HEK293T (cell line): ENCODE results near the gene NPRL2.
A peak's percentile ranks its signal among the peaks of the same experiment; 100 is the strongest.

Experiments used
- CTCF ChIA-PET: fragments of 350-600 bp; formaldehyde crosslinking; extraction: SDS; loops from one replicate; lab custom pipeline; 2021; ENCODE audit warnings: antibody characterized with exemption, inconsistent platforms; lab: Yijun Ruan, JAX
- POLR2A ChIA-PET: fragments of 350-600 bp; formaldehyde crosslinking; extraction: SDS; loops from one replicate; lab custom pipeline; 2020; ENCODE audit warnings: antibody characterized with exemption, inconsistent platforms; lab: Yijun Ruan, JAX
- DNase-seq: peaks from one replicate; pipeline ENCODE4 v3.0.0; 2012; ENCODE audit warnings: mixed read lengths; ENCODE audit errors: extremely low spot score
- ARNT ChIP-seq: fragments of 450-650 bp; IDR thresholded peaks from 2 replicates; pipeline ENCODE4 v1.6.1; 2017; ENCODE audit warnings: mild to moderate bottlenecking
- BHLHE40 ChIP-seq: fragments of 450-650 bp; IDR thresholded peaks from 2 replicates; pipeline ENCODE4 v1.6.1; 2016; ENCODE audit warnings: mild to moderate bottlenecking, moderate library complexity, borderline replicate concordance
- CTBP1 ChIP-seq: fragments of 450-650 bp; IDR thresholded peaks from 2 replicates; pipeline ENCODE4 v1.6.1; 2016; ENCODE audit warnings: borderline replicate concordance
- ELF4 ChIP-seq: fragments of 450-650 bp; IDR thresholded peaks from 2 replicates; pipeline ENCODE4 v1.6.1; 2017; ENCODE audit warnings: antibody characterized with exemption
- FOXA1 ChIP-seq: fragments of 450-650 bp; IDR thresholded peaks from 2 replicates; pipeline ENCODE4 v1.6.1; 2016; ENCODE audit warnings: mild to moderate bottlenecking
- FOXK2 ChIP-seq: fragments of 450-650 bp; IDR thresholded peaks from 2 replicates; pipeline ENCODE4 v1.6.1; 2016; ENCODE audit warnings: mild to moderate bottlenecking
- FOXM1 ChIP-seq: fragments of 450-650 bp; IDR thresholded peaks from 2 replicates; pipeline ENCODE4 v1.6.1; 2017; ENCODE audit warnings: mild to moderate bottlenecking, borderline replicate concordance
- HDGF ChIP-seq: fragments of 450-650 bp; IDR thresholded peaks from 2 replicates; pipeline ENCODE4 v1.6.1; 2017; ENCODE audit warnings: antibody characterized with exemption, borderline replicate concordance
- L3MBTL2 ChIP-seq: fragments of 450-650 bp; conservative IDR thresholded peaks from 2 replicates; pipeline ENCODE4 v1.6.1; 2016; ENCODE audit warnings: mild to moderate bottlenecking
- LEF1 ChIP-seq: fragments of 450-650 bp; IDR thresholded peaks from 2 replicates; pipeline ENCODE4 v1.6.1; 2017; ENCODE audit warnings: mild to moderate bottlenecking, borderline replicate concordance
- NFRKB ChIP-seq: fragments of 450-650 bp; IDR thresholded peaks from 2 replicates; pipeline ENCODE4 v1.6.1; 2016; ENCODE audit warnings: mild to moderate bottlenecking, moderate library complexity
- PKNOX1 ChIP-seq: fragments of 450-650 bp; IDR thresholded peaks from 2 replicates; pipeline ENCODE4 v1.6.1; 2016
- SP1 ChIP-seq: fragments of 450-650 bp; IDR thresholded peaks from 2 replicates; pipeline ENCODE4 v1.6.1; 2017
- SUZ12 ChIP-seq: fragments of 450-650 bp; IDR thresholded peaks from 2 replicates; pipeline ENCODE4 v1.6.1; 2016; ENCODE audit warnings: mild to moderate bottlenecking
- TARDBP ChIP-seq: fragments of 450-650 bp; IDR thresholded peaks from 2 replicates; pipeline ENCODE4 v1.6.1; 2016
- ZNF384 ChIP-seq: fragments of 450-650 bp; IDR thresholded peaks from 2 replicates; pipeline ENCODE4 v1.6.1; 2016

NPRL2 gene

DNA sequence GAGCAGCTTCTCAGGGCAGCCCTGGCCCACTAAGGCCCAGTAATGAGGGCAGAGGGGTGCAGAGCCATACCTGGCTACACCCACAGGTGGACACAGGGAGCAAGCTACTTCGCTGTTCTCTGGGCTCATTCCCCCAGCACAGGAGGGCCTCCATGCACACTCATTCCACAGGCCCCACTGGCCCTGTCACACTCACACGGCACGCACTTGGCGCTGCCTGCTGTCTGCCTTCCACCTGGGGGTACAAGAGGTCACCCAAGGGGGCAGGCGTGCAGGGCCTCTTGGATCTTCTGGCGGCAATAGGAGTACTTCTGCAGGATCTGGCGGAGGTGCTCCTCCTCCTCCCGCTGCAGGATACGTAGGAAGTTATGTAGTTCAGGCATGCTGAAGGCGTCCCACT lies 20.2 kb downstream of the NPRL2 start:
- DNase-seq = no peak
- ChIA-PET POLR2A (no interaction called here), CTCF (no interaction called here)
- TF ChIP-seq BHLHE40 (no peak), CTBP1 (no peak), HDGF (no peak), TARDBP (no peak), ZNF384 (no peak), SUZ12 (no peak), FOXM1 (no peak), ARNT (no peak), FOXK2 (no peak), NFRKB (no peak)

GRCh38 chr3:50327943-50328691 lies 22.5 kb downstream of the NPRL2 start, which contains the start of gene TUSC2:
Gene TUSC2 (minus strand): TSS chr3:50328223. CDS start chr3:50328099, 124 bp downstream.
- peak; percentile 95 for DNase-seq
- POLR2A ChIA-PET = interaction anchor here (0.8 to 3.1 kb wide), 22 partner anchors 9 to 241 kb away, joined by 3 to 88 read pairs (median 4); partner anchors contain the start of genes CYB561D2, GNAI2, HEMK1 and HYAL3
- CTCF ChIA-PET = interaction anchor here (1.6 kb wide), 1 partner anchor 9 kb away, joined by 10 read pairs; no protein-coding TSS in a partner anchor
- TF ChIP-seq PKNOX1 (peak; percentile 76; the same call in 1 of the 2 replicates), HDGF (no peak), ELF4 (peak; percentile 64)

- DNase-seq = no peak
- TF ChIP-seq TARDBP (no peak), SP1 (no peak), L3MBTL2 (no peak), LEF1 (no peak), FOXK2 (no peak), PKNOX1 (no peak), NFRKB (no peak), CTBP1 (no peak), FOXA1 (no peak), ZNF384 (no peak), ARNT (no peak), BHLHE40 (no peak), SUZ12 (no peak), ELF4 (no peak), HDGF (no peak), FOXM1 (no peak)
- POLR2A ChIA-PET = interaction anchor here (0.9 to 3.1 kb wide), 16 partner anchors 9 to 133 kb away, joined by 3 to 88 read pairs (median 5); partner anchors contain the start of genes CYB561D2, GNAI2, HYAL3 and IFRD2
- CTCF ChIA-PET = no interaction called here
Measured at GRCh38 chr3:50327129-50327528, 23.4 kb downstream of the NPRL2 start.

GRCh38 chr3:50326182-50326541 lies 24.4 kb downstream of the NPRL2 start:
- DNase-seq = no peak
- POLR2A ChIA-PET = interaction anchor here (1.7 to 2.2 kb wide), 2 partner anchors 11 to 24 kb away, joined by 5 to 14 read pairs; partner anchors contain the start of genes CYB561D2 and NPRL2
- TF ChIP-seq NFRKB = no peak
- TF ChIP-seq CTBP1 = no peak
- TF ChIP-seq LEF1 = no peak
- TF ChIP-seq BHLHE40 = no peak
- TF ChIP-seq ZNF384 = no peak
- TF ChIP-seq FOXA1 = no peak
- no peak for TF ChIP-seq SP1
- CTCF ChIA-PET = no interaction called here

- DNase-seq = no peak
- CTCF ChIA-PET = interaction anchor here (0.7 kb wide), 1 partner anchor 26 kb away, joined by 3 read pairs; the partner anchor contains the start of genes HYAL3 and NAA80
- no peak for TF ChIP-seq TARDBP
- TF ChIP-seq SP1 = no peak
- TF ChIP-seq HDGF = no peak
- no peak for TF ChIP-seq ZNF384
- no peak for TF ChIP-seq FOXM1
- TF ChIP-seq PKNOX1 = no peak
- TF ChIP-seq NFRKB = no peak
- POLR2A ChIA-PET = interaction anchor here (1.7 kb wide), 1 partner anchor 12 kb away, joined by 5 read pairs; no protein-coding TSS in a partner anchor
Measured at GRCh38 chr3:50325497-50326181, 24.9 kb downstream of the NPRL2 start.

DNA sequence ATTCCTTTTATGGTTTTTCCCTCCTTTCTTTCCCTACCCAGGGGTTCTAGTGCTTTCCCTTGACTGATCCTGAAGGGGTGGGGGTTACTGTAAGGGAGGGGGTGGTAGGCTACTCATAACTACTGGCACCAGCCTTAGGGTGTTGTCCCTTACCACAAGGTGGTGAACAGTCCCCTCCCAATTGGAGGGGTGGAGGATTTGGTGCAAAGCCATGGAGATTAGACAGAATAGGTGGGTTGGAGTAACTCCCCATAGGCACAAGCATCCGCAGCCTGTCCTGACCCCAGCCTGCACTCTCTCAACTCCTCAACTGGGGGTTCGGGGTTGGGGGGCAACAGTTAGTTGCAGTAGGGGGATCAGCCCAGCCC lies 25.5 kb downstream of the NPRL2 start:
- CTCF ChIA-PET = interaction anchor here (0.7 to 1.6 kb wide), 3 partner anchors 26 to 217 kb away, joined by 3 read pairs; partner anchors contain the start of genes HYAL3 and NAA80
- POLR2A ChIA-PET = interaction anchor here (3.7 kb wide), 1 partner anchor 12 kb away, joined by 23 read pairs; no protein-coding TSS in a partner anchor
- DNase-seq = no peak
- TF ChIP-seq ELF4 = no peak
- no peak for TF ChIP-seq FOXA1
- TF ChIP-seq ZNF384 = no peak
- no peak for TF ChIP-seq BHLHE40
- no peak for TF ChIP-seq FOXM1
- no peak for TF ChIP-seq SP1
- no peak for TF ChIP-seq CTBP1
- TF ChIP-seq NFRKB = no peak
- no peak for TF ChIP-seq FOXK2
- no peak for TF ChIP-seq LEF1
- TF ChIP-seq HDGF = no peak
- TF ChIP-seq SUZ12 = no peak
- no peak for TF ChIP-seq TARDBP
- no peak for TF ChIP-seq ARNT
- TF ChIP-seq L3MBTL2 = no peak
- TF ChIP-seq PKNOX1 = no peak
